Tibial nerve (tissue), 4 donors: ENCODE data around the gene SH3TC2. TPM values are rescaled to one million over a fixed set of nuclear protein-coding genes. Genes with fewer than 3 reads are reported as not detected.

Experiments used
- DNase-seq, 2 donors: peaks; one replicate each; pipeline ENCODE4 v3.0.0-alpha.2; 2019; ENCODE audit warnings: low spot score in 2 of 2
- H3K27ac ChIP-seq, 4 donors: fragments of 200-600 bp; sonication (generic) in 3 of 4; one replicate each; pipeline ENCODE4 v1.5.1; 2017 to 2019; ENCODE audit warnings: mild to moderate bottlenecking in 1 of 4
- H3K27me3 ChIP-seq, 2 donors: fragments of 200-600 bp; sonication (generic) in 1 of 2; one replicate each; pipeline versions ENCODE4 v1.5.1 to v1.6.0; 2017 to 2019
- H3K36me3 ChIP-seq, 3 donors: fragments of 200-600 bp; sonication (generic); one replicate each; pipeline ENCODE4 v1.5.1; 2018 to 2019
- H3K4me1 ChIP-seq, 4 donors: fragments of 200-600 bp; sonication (generic) in 3 of 4; one replicate each; pipeline ENCODE4 v1.5.1; 2017 to 2019
- H3K4me3 ChIP-seq, 4 donors: fragments of 200-600 bp; sonication (generic) in 3 of 4; one replicate each; pipeline ENCODE4 v1.5.1; 2017 to 2019; ENCODE audit warnings: mild to moderate bottlenecking in 1 of 4, moderate library complexity in 1 of 4
- H3K9me3 ChIP-seq, 4 donors: fragments of 200-600 bp; sonication (generic) in 3 of 4; one replicate each; pipeline ENCODE4 v1.5.1; 2017 to 2019
- EP300 ChIP-seq, 2 donors: sonication (generic); formaldehyde crosslinking; IDR thresholded peaks; one replicate each; pipeline ENCODE4 v1.6.1; 2017; ENCODE audit warnings: antibody characterized with exemption in 2 of 2, mild to moderate bottlenecking in 1 of 2
- POLR2A ChIP-seq, 2 donors: fragments of 450-650 bp; IDR thresholded peaks; one replicate each; pipeline ENCODE4 v1.6.1; 2017; ENCODE audit warnings: antibody characterized with exemption in 2 of 2, mild to moderate bottlenecking in 2 of 2, moderate library complexity in 2 of 2
- WGBS, 2 donors: methylation state at CpG; one replicate each; pipeline ENCODE4 v1.1.5; 2018; 5-methylcytosine and 5-hydroxymethylcytosine counted together
- total RNA-seq, 4 donors: library from RNA; depleted of rRNA; stranded (reverse); fragments of >200 nt; gene quantifications; one replicate each; pipeline ENCODE4 v1.1.0, GENCODE V29; 2016
- TF ChIP-seq, protein P1 (sequence below), 5 experiments: fragments of 200-600 bp in 3 of 5; fragments of 450-650 bp in 2 of 5; sonication (generic) in 3 of 5; IDR thresholded peaks; one replicate each; pipeline ENCODE4 v1.5.1; 2016 to 2019; ENCODE audit warnings: antibody characterized with exemption in 5 of 5, mild to moderate bottlenecking in 3 of 5, moderate library complexity in 2 of 5

SH3TC2 gene
- total RNA-seq, 4 donors from 2014 or later = 37.2 to 92.1 (median 83.9) TPM

DNA sequence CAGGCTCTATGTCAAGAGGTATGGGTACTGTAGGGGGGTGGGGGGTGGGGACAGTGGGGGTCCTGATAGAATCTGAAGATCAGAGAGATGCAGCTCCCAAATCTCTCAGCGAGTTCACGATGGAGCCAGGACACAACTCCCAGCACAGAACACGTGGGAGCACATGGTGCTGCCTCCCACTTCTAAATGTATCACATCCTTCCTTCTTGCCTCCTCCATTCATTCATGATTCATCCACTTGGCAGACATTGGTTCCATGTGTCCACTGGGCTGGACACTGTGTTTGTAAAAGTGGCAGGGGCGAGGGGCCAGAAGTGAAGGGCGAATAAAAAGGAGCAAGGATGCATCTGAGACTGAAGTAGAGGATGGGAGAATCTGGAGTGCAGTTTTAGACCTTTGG lies 33.9 kb downstream of the SH3TC2 start:
- TF ChIP-seq POLR2A (IDR thresholded peaks at IDR 0.05) = no peak
- TF ChIP-seq EP300 (IDR thresholded peaks at IDR 0.05) = no peak
- TF ChIP-seq, protein P1, sequence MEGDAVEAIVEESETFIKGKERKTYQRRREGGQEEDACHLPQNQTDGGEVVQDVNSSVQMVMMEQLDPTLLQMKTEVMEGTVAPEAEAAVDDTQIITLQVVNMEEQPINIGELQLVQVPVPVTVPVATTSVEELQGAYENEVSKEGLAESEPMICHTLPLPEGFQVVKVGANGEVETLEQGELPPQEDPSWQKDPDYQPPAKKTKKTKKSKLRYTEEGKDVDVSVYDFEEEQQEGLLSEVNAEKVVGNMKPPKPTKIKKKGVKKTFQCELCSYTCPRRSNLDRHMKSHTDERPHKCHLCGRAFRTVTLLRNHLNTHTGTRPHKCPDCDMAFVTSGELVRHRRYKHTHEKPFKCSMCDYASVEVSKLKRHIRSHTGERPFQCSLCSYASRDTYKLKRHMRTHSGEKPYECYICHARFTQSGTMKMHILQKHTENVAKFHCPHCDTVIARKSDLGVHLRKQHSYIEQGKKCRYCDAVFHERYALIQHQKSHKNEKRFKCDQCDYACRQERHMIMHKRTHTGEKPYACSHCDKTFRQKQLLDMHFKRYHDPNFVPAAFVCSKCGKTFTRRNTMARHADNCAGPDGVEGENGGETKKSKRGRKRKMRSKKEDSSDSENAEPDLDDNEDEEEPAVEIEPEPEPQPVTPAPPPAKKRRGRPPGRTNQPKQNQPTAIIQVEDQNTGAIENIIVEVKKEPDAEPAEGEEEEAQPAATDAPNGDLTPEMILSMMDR (IDR thresholded peaks at IDR 0.05) = no peak
- 82 to 86% methylated on average over 5 of the region's 5 CpGs for WGBS, 2 donors

DNA sequence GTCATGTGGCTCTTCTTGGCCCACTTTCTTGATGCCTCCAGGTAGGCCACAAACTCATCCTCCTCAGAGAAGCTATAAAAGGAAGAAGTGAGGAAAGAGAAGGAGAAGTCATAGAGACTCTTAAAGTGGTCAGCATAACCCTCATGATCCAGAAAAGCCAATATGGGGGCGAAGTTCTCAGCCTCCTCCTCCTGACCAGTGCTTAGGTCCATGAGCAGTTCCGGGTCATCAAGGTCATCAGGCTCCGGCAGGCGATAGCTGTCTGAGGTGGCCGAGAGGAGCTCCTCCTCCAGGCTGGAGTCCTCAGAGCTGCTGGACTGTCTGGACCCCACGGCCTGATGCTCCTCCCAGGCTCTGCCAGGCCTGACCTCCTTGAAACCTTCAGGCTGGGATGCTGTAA lies 34.7 kb downstream of the SH3TC2 start:
- no peaks in the 10 kb centered on the region for H3K27me3 ChIP-seq
- no peak for TF ChIP-seq POLR2A (IDR thresholded peaks at IDR 0.05)
- TF ChIP-seq EP300 (IDR thresholded peaks at IDR 0.05) = no peak
- TF ChIP-seq, protein P1 (IDR thresholded peaks at IDR 0.05) = no peak
- no peaks in the 10 kb centered on the region for H3K9me3 ChIP-seq
- no peaks in the 10 kb centered on the region for H3K4me1 ChIP-seq
- 89 to 93% methylated on average over 6 of the region's 6 CpGs for WGBS, 2 donors
- H3K36me3 ChIP-seq = peaks cover 0 to 66% (median 0%) of the 10 kb centered on the region in 3 donors
- H3K4me3 ChIP-seq = no peak overlapping the region
- DNase-seq = no peak
- H3K27ac ChIP-seq = no peak overlapping the region

More for the DNA sequence above, 33.9 kb downstream of the SH3TC2 start:
- DNase-seq = no peak
- H3K4me1 ChIP-seq = no peaks in the 10 kb centered on the region
- no peak overlapping the region for H3K27ac ChIP-seq
- no peaks in the 10 kb centered on the region for H3K9me3 ChIP-seq
- H3K4me3 ChIP-seq = no peak overlapping the region
- H3K36me3 ChIP-seq = peaks cover 0 to 58% (median 0%) of the 10 kb centered on the region in 3 donors
- no peaks in the 10 kb centered on the region for H3K27me3 ChIP-seq

DNA sequence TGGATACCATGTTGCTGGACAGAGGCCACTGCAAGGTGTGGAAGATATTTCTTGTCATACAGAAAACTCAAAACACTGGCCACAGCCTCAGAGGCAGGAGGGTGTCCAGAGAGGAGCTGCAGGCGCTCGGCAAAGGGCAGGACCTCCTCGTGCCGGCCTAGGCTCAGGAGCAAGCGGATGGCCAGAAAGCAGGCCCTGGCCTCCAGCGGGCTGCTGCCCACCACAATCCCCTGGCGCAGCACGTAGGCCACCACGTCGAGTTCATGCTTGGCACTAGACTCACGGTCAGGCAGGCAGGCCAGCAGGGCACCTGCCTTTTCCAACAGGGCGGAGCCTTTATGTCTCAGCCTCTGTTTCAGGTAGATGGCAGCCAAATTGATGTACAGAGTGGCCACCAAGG lies 35.2 kb downstream of the SH3TC2 start:
- TF ChIP-seq, protein P1 (IDR thresholded peaks at IDR 0.05) = no peak
- TF ChIP-seq POLR2A (IDR thresholded peaks at IDR 0.05) = no peak
- TF ChIP-seq EP300 (IDR thresholded peaks at IDR 0.05) = no peak
- Histone ChIP-seq H3K4me1 (no peaks in the 10 kb centered on the region), H3K27ac (no peak overlapping the region), H3K27me3 (no peaks in the 10 kb centered on the region), H3K36me3 (peaks cover 0 to 70% (median 0%) of the 10 kb centered on the region in 3 donors), H3K9me3 (peaks cover 0 to 2% (median 0%) of the 10 kb centered on the region in 4 donors), H3K4me3 (no peak overlapping the region)
- no peak for DNase-seq
- 96 to 99% methylated on average over 6 to 12 of the region's 12 CpGs for WGBS, 2 donors

DNA sequence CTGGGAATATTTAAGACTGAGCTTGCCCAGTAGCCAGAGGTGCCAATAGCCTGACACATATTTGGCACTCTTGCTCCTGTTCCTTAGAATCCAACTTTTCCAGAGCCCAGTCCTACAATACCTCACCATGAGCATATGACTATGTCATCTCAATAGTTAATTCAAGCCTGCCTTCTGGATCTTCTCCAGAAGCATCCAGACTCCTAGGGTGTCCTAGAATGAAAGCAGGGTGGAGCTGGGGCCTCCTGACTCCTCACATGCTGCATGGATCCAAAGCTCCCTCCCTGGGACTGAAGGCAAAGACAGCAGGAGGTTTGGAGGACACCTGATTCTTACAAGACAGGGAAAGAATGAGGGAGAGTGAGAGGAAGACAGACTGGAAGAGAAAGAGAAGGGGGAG lies 37.9 kb downstream of the SH3TC2 start:
- H3K4me3 ChIP-seq = no peak overlapping the region
- peaks cover 0 to 61% (median 0%) of the 10 kb centered on the region in 3 donors for H3K36me3 ChIP-seq
- H3K27me3 ChIP-seq = no peaks in the 10 kb centered on the region
- H3K9me3 ChIP-seq = peaks cover 0 to 9% (median 0%) of the 10 kb centered on the region in 4 donors
- TF ChIP-seq EP300 (IDR thresholded peaks at IDR 0.05) (no peak), POLR2A (IDR thresholded peaks at IDR 0.05) (no peak)
- TF ChIP-seq, protein P1 (IDR thresholded peaks at IDR 0.05) = no peak
- peak in 1 of 2 donors; percentile 2 for DNase-seq
- no peak overlapping the region for H3K27ac ChIP-seq
- H3K4me1 ChIP-seq = no peaks in the 10 kb centered on the region

DNA sequence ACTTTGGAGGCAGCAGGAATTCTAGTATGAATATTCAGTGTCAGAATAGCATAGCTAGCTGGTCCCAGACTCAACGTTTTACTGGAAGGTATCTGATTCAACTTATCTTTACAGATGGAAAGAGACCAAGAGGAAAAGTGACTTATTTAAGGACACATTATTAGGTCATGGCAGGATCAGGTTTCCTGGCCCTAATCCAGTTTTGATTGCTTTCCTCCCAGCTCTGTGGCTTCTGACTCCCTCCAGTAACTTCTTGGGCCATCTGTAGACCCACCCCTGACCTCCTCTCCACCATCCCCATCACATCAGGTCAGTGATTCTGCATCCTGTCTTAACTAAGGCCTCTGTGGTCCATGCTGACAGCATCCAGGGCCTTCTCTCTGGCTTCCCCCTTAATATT lies 38.4 kb downstream of the SH3TC2 start:
- no peak for TF ChIP-seq POLR2A (IDR thresholded peaks at IDR 0.05)
- no peak for TF ChIP-seq EP300 (IDR thresholded peaks at IDR 0.05)
- TF ChIP-seq, protein P1 (IDR thresholded peaks at IDR 0.05) = no peak
- Histone ChIP-seq H3K36me3 (peaks cover 0 to 56% (median 0%) of the 10 kb centered on the region in 3 donors), H3K4me3 (no peak overlapping the region), H3K27me3 (no peaks in the 10 kb centered on the region), H3K9me3 (peaks cover 0 to 9% (median 0%) of the 10 kb centered on the region in 4 donors), H3K27ac (no peak overlapping the region), H3K4me1 (peaks cover 0 to 3% (median 0%) of the 10 kb centered on the region in 4 donors)
- 33 to 50% methylated on average over 1 of the region's 1 CpG for WGBS, 2 donors
- DNase-seq = no peak
